HEK293T (cell line): ENCODE results near the gene KLF7.

Experiments used
- CTCF ChIA-PET: fragments of 350-600 bp; formaldehyde crosslinking; extraction: SDS; loops from one replicate; lab custom pipeline; 2021; ENCODE audit warnings: antibody characterized with exemption, inconsistent platforms; lab: Yijun Ruan, JAX
- POLR2A ChIA-PET: fragments of 350-600 bp; formaldehyde crosslinking; extraction: SDS; loops from one replicate; lab custom pipeline; 2020; ENCODE audit warnings: antibody characterized with exemption, inconsistent platforms; lab: Yijun Ruan, JAX
- DNase-seq: peaks from one replicate; pipeline ENCODE4 v3.0.0; 2012; ENCODE audit warnings: mixed read lengths; ENCODE audit errors: extremely low spot score
- ARNT ChIP-seq: fragments of 450-650 bp; IDR thresholded peaks from 2 replicates; pipeline ENCODE4 v1.6.1; 2017; ENCODE audit warnings: mild to moderate bottlenecking
- BHLHE40 ChIP-seq: fragments of 450-650 bp; IDR thresholded peaks from 2 replicates; pipeline ENCODE4 v1.6.1; 2016; ENCODE audit warnings: mild to moderate bottlenecking, moderate library complexity, borderline replicate concordance
- CTBP1 ChIP-seq: fragments of 450-650 bp; IDR thresholded peaks from 2 replicates; pipeline ENCODE4 v1.6.1; 2016; ENCODE audit warnings: borderline replicate concordance
- ELF4 ChIP-seq: fragments of 450-650 bp; IDR thresholded peaks from 2 replicates; pipeline ENCODE4 v1.6.1; 2017; ENCODE audit warnings: antibody characterized with exemption
- FOXA1 ChIP-seq: fragments of 450-650 bp; IDR thresholded peaks from 2 replicates; pipeline ENCODE4 v1.6.1; 2016; ENCODE audit warnings: mild to moderate bottlenecking
- FOXK2 ChIP-seq: fragments of 450-650 bp; IDR thresholded peaks from 2 replicates; pipeline ENCODE4 v1.6.1; 2016; ENCODE audit warnings: mild to moderate bottlenecking
- FOXM1 ChIP-seq: fragments of 450-650 bp; IDR thresholded peaks from 2 replicates; pipeline ENCODE4 v1.6.1; 2017; ENCODE audit warnings: mild to moderate bottlenecking, borderline replicate concordance
- HDGF ChIP-seq: fragments of 450-650 bp; IDR thresholded peaks from 2 replicates; pipeline ENCODE4 v1.6.1; 2017; ENCODE audit warnings: antibody characterized with exemption, borderline replicate concordance
- L3MBTL2 ChIP-seq: fragments of 450-650 bp; conservative IDR thresholded peaks from 2 replicates; pipeline ENCODE4 v1.6.1; 2016; ENCODE audit warnings: mild to moderate bottlenecking
- LEF1 ChIP-seq: fragments of 450-650 bp; IDR thresholded peaks from 2 replicates; pipeline ENCODE4 v1.6.1; 2017; ENCODE audit warnings: mild to moderate bottlenecking, borderline replicate concordance
- NFRKB ChIP-seq: fragments of 450-650 bp; IDR thresholded peaks from 2 replicates; pipeline ENCODE4 v1.6.1; 2016; ENCODE audit warnings: mild to moderate bottlenecking, moderate library complexity
- SP1 ChIP-seq: fragments of 450-650 bp; IDR thresholded peaks from 2 replicates; pipeline ENCODE4 v1.6.1; 2017
- SUZ12 ChIP-seq: fragments of 450-650 bp; IDR thresholded peaks from 2 replicates; pipeline ENCODE4 v1.6.1; 2016; ENCODE audit warnings: mild to moderate bottlenecking
- TARDBP ChIP-seq: fragments of 450-650 bp; IDR thresholded peaks from 2 replicates; pipeline ENCODE4 v1.6.1; 2016
- ZNF384 ChIP-seq: fragments of 450-650 bp; IDR thresholded peaks from 2 replicates; pipeline ENCODE4 v1.6.1; 2016
- TF ChIP-seq, protein P1 (sequence below): fragments of 450-650 bp; IDR thresholded peaks from 2 replicates; pipeline ENCODE4 v1.6.1; 2016

Gene KLF7

DNA sequence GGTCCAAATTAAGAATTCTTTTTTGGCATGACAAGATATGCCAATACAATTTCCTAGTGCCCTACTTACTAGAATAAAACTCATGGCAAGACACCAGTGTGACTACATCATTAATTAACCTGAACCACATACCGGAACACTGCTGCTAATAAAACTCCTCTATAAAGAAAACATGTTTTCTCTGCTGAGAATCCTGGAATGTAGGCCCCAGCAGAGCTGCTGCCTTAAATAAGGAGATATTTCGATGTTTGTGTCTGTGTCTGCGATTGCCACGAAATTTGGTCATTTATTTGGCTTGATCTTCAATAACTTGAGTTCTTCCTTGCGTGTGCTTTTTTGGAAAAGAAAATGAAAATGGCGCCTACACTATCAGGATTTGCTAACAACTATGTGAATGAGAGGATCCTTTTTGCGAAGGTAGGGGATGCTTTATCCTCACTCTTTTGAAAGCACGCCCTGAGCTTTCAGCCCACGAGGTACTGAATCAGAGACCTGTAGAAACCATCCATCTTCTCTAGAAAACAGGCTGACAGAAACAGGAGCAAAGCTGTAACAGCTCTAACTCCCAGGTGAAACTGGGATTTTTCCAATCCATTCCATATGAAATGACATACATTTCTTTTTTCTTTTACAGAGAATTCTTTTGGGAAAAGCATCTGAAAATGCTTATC is 27.0 kb downstream of the KLF7 start:
- TF ChIP-seq SUZ12 (no peak), ZNF384 (no peak), HDGF (no peak), ARNT (no peak), FOXA1 (no peak), CTBP1 (no peak), TARDBP (no peak), FOXM1 (no peak), BHLHE40 (no peak), SP1 (no peak), L3MBTL2 (no peak), NFRKB (no peak), FOXK2 (no peak), LEF1 (no peak), ELF4 (no peak)
- TF ChIP-seq, protein P1, sequence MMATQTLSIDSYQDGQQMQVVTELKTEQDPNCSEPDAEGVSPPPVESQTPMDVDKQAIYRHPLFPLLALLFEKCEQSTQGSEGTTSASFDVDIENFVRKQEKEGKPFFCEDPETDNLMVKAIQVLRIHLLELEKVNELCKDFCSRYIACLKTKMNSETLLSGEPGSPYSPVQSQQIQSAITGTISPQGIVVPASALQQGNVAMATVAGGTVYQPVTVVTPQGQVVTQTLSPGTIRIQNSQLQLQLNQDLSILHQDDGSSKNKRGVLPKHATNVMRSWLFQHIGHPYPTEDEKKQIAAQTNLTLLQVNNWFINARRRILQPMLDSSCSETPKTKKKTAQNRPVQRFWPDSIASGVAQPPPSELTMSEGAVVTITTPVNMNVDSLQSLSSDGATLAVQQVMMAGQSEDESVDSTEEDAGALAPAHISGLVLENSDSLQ, result no peak
- no peak for DNase-seq
- ChIA-PET CTCF (no interaction called here), POLR2A (no interaction called here)

DNA sequence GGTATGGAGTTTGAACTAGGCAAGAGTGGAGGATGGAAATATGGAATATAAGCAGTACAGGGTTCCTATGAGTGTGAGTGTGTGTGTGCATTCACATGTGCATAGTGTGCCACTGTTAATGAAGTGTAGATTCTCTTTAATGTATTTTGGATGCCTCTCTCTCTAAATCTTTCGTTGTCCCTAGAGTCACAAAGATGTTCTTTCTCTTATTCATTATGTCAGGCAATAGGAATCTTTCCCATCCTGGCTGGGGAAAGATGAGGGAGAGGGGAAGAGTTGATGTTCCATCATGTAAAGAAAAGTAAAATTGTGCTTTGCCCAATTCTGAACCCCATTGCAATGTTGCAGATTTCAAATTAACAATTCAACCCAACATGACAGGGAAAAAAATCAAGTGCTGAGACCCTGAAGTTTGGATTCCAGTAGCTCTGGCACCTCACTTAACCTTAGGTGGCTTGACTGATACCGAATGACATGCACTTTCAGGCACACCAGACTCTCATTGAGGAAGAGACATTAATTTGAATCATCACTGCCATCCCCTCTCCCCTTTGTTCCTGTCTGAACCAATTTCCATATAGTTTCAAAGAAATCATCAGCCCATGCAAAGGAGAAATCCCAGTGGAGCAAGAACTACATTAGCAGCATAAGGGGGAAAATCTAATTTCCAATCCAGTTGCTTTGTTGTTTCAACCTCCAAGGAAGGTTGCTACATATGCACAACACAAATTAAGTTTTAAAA is 28.0 kb downstream of the KLF7 start:
- ChIA-PET CTCF (no interaction called here), POLR2A (no interaction called here)
- TF ChIP-seq, protein P1, result no peak
- no peak for TF ChIP-seq SUZ12
- no peak for DNase-seq

- TF ChIP-seq FOXM1, result no peak
- no peak for TF ChIP-seq HDGF
- TF ChIP-seq L3MBTL2, result no peak
- no peak for TF ChIP-seq SUZ12
- no peak for TF ChIP-seq NFRKB
- TF ChIP-seq CTBP1, result no peak
- TF ChIP-seq ZNF384, result no peak
- TF ChIP-seq BHLHE40, result no peak
- TF ChIP-seq ELF4, result no peak
- no peak for TF ChIP-seq FOXK2
- TF ChIP-seq LEF1, result no peak
- no peak for TF ChIP-seq ARNT
- no peak for TF ChIP-seq SP1
- TF ChIP-seq FOXA1, result no peak
- no peak for TF ChIP-seq TARDBP
- DNase-seq, result no peak
- CTCF ChIA-PET, result no interaction called here
- POLR2A ChIA-PET, result no interaction called here
Measured at GRCh38 chr2:207136874-207137273, 28.9 kb downstream of the KLF7 start.

DNA sequence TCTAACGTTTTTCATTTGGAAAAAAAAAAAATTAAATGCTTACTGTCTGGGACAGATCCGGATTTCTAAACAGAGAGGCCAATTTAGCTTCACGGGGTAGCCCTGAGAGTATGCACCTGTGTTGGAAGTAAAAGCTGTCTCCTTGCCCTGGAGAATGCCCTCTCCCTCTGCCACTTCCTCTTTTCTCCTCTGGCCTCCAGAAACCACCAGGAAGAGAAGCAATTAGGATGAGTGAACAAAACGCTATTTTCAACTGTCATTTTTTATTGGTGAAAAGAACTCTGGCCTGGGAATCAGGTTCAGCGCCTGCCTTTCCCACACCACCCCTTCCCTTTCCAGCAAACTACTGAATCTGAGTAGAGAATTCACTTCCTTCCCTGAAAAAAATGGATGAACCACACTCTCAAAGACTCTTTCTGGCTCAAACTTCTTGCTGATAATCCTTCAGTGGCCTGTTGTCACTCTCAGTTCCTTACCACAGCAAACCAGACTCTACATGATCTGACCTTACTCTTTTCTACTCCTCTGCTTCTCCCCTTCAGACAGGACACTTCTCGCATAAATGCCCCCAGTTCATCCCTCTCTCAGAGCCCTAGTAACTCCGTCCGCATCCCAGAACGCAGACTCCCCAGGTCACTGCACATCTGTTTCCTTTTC is 29.8 kb downstream of the KLF7 start:
- no peak for DNase-seq
- CTCF ChIA-PET, result no interaction called here
- no peak for TF ChIP-seq FOXM1
- TF ChIP-seq BHLHE40, result no peak
- no peak for TF ChIP-seq SP1
- TF ChIP-seq ARNT, result no peak
- no peak for TF ChIP-seq ZNF384
- TF ChIP-seq L3MBTL2, result no peak
- no peak for TF ChIP-seq TARDBP
- no peak for TF ChIP-seq FOXK2
- TF ChIP-seq CTBP1, result no peak
- no peak for TF ChIP-seq HDGF
- no peak for TF ChIP-seq FOXA1
- no peak for TF ChIP-seq ELF4
- POLR2A ChIA-PET, result no interaction called here

- DNase-seq, result no peak
- POLR2A ChIA-PET, result interaction anchor here (3.4 kb wide), 1 partner anchor 30 kb away, joined by 18 read pairs; the partner anchor contains the start of gene KLF7
- TF ChIP-seq ZNF384, result no peak
- no peak for TF ChIP-seq L3MBTL2
- TF ChIP-seq ARNT, result no peak
- TF ChIP-seq SP1, result no peak
- no peak for TF ChIP-seq BHLHE40
- no peak for TF ChIP-seq FOXK2
- TF ChIP-seq NFRKB, result no peak
- TF ChIP-seq, protein P1, result no peak
- no peak for TF ChIP-seq FOXA1
- no peak for TF ChIP-seq ELF4
- TF ChIP-seq SUZ12, result no peak
- no peak for TF ChIP-seq LEF1
- TF ChIP-seq HDGF, result no peak
- no peak for TF ChIP-seq CTBP1
- TF ChIP-seq TARDBP, result no peak
- no peak for TF ChIP-seq FOXM1
- CTCF ChIA-PET, result no interaction called here
Measured at GRCh38 chr2:207135340-207135739, 30.4 kb downstream of the KLF7 start.
